Activated T-cell treated with anti-CD3 and anti-CD28 coated beads, Interleukin-2, amount 50 U/mL, for 1 hour (primary cell): Measurements from ENCODE around the gene ZFYVE19.

Source experiments
- DNase-seq: peaks from one replicate; pipeline ENCODE4 v3.0.0-alpha.2; 2020

Gene ZFYVE19

DNA sequence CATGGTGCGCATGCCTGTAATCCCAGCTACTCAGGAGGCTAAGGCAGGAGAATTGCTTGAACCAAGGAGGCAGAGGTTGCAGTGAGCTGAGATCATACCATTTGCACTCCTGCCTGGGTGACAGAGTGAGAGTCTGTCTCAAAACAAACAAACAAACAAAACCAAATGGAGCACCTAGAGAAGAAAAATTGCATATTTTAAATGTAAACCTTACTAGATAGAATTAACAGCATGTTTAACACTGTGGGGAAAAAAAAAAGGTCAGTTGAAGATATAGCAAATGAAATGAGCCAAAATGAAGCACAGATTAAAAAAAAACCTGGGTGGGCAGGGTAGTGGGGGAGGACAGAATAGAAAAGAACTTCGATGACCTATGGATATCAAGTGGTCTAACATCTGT, 14.3 kb downstream of the ZFYVE19 start:
- DNase-seq: no peak

DNA sequence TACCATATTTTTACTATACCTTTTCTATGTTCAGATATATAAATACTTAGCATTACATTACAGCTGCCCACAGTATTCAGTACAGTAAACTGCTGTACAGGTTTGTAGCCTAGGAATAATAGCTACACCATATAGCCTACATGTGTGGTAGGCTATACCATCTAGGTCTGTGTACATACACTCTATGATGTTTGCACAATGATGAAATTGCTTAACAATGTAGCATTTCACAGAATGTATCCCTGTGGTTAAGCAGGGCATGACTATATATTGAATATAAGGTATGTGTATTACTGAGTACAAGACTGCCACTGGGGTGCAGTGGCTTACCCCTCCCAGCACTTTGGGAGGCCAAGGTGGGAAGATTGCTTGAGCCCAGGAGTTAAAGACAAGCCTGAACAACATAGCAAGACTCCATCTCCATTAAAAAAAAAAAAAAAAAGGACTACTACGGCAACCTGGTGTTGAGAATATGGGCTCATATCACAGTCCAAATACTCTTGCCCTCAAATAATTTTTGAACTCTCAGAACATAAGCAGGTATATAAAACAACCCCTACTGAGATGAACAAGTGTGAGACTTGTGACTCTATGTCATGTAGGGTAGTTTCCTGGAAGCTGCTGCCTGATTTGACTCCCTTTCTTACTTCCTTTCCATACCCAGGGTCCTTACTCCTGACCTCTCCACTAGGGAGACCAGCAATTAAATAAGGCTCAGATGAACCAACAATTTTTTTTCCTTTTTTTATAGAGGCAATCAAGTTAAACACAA, 16.9 kb downstream of the ZFYVE19 start:
- no peak for DNase-seq

DNA sequence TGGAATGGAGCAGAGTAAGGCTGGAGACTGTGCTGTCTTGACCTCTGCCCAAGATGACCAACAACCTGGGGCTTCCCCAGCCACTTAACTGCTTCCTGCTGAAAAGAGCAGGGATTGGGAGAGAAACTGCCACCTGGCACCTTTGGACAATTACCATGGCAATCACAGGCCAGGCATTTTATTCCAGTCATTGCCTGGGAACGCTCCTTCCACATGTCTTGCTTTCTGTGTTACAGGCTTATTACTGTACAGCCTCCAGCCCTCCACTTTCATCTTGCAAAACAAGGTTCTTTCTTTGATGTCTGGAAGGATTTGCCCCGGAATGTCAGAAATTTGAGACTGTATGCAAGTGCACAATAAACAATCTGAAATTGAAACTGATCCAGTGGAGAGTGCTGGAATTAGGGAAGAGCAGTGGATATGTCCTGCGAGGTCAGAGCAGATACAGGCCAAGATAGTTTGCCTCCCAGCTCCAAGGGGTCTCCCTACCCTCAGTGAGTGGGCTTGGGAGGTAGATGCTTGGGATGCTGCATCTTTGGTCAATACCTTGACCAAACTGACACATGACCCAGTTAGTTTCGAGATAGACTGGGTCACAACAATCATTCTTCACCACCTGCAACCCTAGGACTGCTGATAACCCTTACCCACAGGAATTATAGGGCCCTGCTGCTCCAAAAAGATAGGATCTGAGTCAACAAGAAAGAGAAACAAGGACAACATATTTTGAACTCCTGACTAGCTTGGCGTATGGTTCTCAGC, 19.0 kb downstream of the ZFYVE19 start:
- no peak for DNase-seq

DNA sequence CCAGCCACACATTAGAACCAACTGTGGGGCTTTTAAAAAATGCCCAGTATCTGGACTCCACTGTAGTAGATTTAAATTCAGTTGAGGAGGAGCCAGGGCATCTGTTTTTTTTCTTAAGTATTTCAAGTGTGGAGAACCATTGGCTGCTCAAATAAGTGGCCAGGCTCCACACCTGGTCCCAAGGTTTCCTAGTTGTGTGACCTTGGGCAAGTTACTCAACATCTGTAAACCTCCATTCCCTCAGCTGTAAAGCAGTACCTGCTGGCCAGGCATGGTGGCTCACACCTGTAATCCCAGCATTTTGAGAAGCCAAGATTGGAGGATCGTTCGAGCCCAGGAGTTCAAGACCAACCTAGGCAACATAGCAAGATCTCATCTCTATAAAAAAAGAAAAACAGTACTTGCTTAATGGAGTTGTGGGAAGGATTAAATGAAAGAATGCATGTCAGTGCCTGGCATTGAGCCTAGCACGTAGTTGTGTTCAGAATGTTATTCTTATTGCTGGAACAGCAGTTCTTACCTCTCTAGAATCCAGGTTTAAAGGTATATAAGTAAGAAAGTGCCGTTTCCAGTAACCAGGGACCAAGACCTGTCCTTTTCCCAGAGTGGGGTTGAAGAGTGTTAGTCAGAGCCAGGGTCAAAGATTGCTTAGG, 19.7 kb downstream of the ZFYVE19 start:
- DNase-seq: no peak

DNA sequence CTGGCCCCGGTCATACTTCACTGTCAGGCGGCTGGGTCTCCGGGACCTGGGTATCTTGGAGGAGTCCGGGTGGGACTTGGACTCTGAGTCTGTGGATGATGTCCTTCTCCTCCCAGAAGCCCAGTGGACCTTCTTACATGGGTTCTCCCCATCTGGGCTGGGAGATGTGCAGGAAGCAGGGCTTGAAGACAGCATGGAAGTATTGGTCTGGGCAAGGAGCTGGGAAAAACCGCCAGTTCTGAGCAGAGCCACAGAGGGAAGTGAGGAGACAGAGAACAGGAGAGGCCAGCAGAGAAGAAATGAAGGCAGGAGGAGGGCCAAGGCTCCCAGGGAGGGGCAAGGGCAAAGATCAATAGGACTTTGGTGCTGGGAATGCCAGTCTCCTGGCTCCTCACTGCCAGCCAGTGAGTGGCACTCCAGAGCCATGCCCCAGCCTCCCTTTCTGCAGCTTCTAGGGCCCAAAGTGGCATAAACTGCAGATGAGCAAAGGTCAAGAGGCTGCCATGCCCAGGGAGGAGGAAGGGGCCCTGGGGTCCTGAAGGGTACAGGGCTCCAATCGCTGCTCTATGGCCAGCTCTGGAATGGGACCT, 21.7 kb downstream of the ZFYVE19 start, which contains the start of gene PPP1R14D:
Gene PPP1R14D (minus strand): TSS at position 262 of the 590 bp plus-strand sequence. CDS start 67 bp downstream, at position 195.
- no peak for DNase-seq

DNA sequence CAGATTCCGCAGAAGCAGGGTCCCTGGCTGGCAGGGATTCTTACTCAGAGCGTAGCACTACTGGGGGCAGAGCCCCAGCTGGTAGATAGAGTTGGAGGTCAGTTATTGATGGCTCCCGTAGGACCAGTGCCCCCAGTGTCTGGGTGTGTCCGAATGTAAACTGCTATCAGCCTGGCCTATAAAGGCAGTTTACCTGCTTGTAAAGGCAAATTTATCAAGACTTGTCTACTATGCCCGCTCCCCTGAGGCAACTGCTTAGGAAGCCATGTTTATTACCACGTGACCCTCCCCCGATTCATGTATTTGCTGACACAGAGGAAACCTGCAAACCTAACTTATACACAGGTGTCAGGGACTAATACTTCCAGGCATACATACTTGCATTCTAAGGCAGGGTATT, 22.2 kb downstream of the ZFYVE19 start:
- no peak for DNase-seq

DNA sequence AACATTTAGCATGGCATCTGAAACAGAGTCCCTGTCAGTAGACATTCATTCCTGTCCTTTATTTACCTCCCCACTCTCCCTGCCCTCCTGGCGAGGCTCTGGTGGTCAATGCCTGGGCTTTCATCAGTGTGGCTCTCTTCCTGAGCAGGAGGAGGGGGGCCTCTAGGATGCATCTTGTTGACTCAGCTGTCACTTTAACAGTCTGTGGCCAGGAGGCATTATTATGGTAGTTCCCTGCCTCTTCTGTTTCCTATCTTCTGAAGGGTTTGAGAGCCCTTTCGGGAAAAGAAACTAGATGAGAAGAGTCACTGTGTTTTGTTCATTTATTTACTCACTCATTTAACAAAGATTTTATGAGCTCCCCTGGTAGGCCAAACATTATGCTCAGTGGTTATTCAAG, 24.0 kb downstream of the ZFYVE19 start:
- DNase-seq: no peak

DNA sequence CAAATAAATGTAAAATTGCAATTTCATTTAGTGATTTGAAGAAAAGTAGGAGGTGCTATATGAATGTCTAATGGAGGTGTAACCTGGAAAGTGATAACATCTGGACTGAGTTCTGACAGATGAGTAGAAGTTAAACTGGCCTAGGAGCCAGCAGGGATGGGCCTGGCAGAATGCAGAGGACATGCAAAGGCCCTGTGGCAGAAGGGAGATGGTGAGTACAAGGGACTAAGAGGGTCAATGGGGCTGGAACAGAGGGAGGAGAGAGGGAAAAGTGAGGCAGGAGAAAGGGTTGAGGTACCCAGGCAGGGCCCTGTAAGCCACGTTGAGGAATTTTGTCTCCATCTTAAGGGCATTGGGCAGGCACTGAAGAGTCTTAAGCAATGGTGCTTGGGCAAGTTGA, 25.0 kb downstream of the ZFYVE19 start:
- DNase-seq: no peak

DNA sequence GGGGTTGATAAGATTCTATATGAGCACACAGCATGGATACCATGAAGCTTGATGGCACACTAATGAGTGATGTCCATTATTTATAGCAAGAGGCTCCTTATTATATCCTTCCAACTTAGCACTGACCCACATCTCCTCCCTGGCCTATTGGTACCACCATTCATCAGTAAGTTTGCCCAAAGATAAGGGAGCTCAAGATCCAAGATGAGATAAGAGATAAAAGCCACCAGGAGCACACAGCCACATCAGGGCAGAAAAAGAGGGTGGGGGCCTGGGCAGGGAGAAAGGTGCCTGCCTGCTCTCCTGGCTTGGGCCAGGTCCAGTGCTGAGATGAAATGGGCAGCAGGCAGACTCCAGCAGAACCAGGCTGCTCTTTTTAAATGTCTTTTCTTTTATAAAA, 26.0 kb downstream of the ZFYVE19 start:
- no peak for DNase-seq

DNA sequence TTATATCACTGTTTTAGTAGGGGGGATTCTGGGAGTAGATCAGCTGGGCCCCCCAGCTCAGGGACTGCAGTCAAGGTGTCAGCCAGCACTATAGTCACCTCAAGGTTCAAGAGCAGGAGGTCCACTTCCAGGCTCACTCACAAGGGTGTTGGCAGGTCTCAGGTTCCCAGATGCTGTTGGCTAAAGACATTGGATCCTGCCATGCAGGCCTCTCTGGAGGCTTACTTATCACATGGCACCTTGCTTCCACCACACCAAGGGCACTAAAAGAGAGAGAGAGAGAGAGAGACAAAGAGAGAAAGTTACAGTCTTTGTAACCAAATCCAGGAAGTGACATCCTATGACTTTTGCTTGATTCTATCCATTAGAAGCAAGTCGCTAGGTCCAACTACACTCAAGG, 29.1 kb downstream of the ZFYVE19 start:
- no peak for DNase-seq

DNA sequence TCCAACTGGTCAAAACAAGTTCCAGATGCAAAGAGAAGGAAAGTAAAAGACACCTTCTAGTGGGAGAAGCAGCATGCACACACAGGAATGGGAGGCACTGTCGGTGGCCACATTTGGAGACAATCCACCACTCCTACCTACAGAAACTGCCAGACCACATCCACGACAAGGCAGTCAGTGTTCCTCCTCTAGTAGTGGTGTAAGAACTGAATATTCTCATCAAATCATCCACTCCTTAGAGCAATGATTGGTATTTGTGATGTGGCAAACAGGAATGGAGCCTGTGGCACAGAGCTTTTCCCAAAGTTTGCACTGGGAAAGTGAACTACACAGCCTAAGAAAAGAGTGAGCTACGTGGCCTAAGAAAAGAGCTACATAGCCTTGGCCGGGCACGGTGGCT, 31.9 kb downstream of the ZFYVE19 start:
- DNase-seq: no peak

DNA sequence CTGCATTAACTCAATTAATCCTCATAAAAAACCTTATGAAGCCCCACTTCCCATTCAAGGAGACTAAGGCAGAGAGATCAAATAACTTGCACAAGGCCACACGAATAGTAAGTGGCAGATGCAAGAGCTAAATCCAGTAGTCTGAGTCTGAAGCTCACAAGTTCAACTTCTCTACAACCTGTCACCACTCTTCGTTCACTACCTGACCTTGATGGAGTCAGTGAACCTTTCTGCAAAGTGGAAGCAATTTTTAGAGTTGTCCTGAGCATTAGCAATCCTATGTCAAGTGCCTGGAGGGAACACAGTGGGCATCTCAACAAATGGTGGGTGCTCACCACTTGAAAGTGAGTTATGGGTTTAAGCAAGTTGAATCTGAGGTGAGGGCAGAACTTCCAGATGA, 34.9 kb downstream of the ZFYVE19 start:
- no peak for DNase-seq

DNA sequence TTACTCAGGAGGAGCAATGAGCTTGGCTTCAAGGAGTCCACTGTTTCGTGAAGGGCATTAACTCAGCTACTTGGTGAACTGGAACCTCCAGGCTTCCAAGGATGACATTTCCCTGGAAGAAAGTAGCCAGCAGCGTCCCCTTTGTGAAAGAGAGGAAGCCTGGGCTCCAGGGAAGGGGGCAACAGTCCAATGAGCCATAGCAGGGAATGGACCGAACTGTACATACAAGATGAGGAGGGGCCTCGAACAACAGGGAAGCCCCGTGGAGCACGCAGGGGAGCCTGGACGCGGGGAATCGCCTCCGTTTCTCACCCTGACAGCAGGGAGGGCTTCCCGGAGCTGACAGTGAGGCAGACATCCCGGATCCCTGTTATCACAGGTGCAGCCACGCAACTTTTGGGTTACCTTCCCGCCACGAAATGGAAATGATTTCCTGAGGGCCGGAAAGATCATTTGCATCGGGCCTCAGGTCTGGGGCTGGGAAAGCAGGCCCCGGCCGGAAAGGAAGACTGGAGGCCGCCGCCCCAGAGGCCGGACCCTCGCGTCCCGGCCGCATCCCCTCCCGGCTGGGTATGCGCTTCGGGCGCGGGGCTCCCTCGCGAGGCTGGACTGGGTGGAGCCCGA, 36.5 kb downstream of the ZFYVE19 start:
- DNase-seq: no peak

DNA sequence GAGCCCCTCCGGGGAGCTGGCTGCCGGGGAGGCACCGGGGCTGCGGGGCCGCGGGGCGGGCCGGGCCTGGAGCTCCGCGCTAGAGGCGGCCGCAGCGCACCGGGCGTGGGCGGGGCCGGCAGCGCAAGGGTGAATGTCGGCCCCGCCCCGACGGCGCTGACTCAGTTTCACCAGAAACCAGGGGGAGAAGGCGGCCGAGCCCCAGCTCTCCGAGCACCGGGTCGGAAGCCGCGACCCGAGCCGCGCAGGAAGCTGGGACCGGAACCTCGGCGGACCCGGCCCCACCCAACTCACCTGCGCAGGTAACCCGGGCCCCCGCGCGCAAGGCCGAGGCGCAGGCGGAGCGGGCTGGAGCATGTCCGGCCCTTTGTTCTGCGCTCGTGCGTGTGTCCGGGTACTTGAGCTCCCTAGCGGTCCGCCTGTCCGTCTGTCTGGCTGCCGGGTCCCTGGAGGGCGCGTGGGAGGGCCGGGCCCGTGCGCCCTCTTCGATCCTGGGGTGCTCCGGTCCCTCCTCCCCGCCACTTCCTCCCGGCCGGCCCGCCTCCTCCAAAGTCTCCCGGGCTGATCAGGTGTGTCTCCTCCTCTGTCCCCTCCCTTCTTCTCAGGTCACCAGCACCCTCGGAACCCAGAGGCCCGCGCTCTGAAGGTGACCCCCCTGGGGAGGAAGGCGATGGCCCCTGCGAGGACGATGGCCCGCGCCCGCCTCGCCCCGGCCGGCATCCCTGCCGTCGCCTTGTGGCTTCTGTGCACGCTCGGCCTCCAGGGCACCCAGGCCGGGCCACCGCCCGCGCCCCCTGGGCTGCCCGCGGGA, 37.2 kb downstream of the ZFYVE19 start, which contains the start of gene SPINT1:
Gene SPINT1 (plus strand): TSS at position 164 of the 811 bp plus-strand sequence. CDS start 507 bp downstream, at position 671.
- peak; percentile 51 for DNase-seq

DNA sequence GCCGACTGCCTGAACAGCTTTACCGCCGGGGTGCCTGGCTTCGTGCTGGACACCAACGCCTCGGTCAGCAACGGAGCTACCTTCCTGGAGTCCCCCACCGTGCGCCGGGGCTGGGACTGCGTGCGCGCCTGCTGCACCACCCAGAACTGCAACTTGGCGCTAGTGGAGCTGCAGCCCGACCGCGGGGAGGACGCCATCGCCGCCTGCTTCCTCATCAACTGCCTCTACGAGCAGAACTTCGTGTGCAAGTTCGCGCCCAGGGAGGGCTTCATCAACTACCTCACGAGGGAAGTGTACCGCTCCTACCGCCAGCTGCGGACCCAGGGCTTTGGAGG, 37.8 kb downstream of the ZFYVE19 start:
- peak; percentile 50 for DNase-seq

DNA sequence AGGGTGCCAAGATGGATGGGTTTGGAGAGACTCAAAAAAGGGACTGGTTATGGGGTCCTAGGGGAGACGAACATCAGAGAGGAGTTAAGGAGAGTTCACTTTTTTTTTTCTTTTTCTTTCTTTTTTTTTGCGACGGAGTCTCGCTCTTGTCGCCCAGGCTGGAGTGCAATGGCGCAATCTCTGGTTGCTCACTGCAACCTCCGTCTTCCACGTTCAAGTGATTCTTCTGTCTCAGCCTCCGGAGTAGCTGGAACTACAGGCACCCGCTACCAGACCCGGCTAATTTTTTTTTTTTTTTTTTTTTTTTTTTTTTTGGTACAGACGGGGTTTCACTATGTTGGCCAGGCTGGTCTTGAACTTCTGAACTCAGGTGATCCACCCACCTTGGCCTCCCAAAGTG, 38.1 kb downstream of the ZFYVE19 start:
- DNase-seq: no peak

DNA sequence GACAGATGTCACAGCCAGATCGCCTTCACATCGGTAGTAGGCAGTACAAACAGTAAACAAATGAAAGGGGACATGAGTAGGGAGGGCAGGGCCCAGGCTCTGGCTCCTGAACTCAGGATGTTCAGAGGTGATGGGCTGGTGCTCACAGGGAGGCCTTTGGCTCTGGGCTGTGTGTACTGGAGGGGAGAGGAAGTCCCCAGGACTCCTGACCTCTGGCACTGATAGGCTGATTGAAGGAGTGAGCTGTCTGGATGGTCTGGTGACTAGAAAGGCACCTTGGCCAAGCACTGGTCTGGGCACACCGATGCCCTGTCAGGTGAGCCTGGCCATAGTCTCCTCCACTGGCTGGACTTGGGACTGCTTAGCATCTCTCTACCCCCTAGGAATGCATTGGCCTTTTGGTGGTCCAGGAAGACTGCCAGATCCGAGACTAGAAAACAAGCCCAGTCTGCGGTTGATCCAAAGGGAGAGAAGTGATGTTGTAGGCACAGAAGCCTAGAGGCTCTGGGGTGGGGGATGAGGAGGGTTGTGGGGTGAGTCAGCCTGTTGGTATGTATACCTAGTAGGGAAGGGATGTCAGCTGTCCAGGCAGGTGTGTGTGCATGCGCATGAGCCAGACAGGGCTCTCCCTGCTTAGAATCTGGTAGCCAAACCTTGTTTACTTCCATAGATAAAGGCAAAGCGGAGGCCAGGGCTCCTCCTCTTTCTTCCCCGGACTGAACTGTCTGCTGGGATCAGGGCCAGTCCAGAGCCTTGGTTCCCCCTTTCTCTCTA, 38.8 kb downstream of the ZFYVE19 start:
- no peak for DNase-seq

DNA sequence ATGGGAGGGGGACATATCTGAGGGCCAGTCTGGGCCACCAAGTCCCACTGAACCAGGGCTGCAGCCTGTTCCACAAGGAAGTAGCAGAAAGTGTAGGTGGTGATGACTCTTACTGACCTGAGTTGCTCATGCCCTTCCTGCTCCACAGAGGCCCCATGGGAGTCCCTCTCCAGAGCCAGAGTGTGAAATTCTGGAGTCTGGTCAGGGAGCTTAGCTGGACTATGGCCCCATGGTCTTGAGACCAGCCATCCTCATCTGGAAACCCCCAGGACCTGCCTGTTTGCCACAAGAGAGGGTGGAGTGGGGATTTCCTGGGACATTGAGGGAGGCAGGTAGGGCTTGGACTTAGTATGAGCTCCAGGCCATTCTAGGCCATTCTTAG, 39.9 kb downstream of the ZFYVE19 start:
- DNase-seq: no peak

DNA sequence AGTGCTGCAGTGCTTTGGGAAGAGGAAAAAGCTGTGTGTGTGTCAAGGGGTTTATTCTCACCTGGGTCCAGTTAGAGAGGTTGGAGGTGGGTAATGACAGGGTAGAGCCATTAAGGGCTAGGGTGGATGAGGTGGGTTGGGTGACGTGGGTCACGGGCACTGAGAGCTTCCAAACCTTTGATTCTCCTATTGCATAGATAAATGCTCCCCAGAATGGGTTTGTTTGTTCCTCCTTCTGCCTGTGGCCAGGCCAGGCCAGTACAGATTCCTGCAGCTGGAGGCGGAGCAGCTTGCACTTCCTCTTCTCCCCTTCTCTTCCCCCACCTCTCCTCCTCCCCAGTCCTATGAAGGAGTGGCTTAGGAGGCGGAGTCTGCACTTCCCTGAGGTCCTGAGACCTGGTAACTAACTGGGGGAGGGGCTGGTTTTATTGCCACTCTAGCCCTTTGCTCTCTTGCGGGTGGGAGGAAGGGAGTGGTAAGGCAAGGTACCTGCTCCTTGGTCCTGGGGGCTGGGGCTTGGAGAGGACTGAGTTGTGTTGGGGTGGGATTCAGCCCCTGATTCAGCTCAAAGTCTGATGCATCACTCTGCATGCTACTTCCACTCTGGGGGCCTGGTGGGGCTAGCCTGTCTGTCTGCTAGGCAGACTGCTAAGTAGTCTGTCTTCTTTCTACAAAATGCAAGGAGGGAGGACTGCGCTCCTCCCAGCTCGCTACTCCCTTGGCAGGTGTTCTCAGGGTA, 40.5 kb downstream of the ZFYVE19 start:
- no peak for DNase-seq

DNA sequence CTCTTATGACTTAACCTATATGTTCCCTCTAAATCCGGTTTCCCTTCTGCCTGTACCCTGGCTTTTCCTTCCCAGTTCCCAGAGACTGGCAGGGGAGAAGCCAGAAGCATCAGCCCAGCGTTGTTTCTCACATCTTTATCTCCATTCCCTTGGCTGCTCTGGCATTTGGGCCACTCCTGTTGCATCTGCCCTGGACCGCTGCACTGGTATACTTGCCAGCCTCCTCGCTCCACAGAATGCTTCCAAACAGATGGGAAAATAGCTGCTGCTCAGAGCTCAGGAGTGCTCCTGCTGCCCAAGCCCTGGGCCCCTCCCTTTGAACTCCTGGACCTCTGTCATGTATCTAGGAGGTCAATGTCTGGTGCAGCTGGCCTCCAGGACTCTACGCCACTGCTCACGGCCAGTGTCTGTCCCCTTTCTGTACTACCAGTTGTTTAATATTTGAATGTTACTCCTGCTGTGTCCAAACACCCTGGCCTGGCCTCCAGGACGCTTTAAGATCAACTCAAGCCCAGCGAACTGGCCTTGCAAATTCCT, 43.8 kb downstream of the ZFYVE19 start:
- no peak for DNase-seq
